Central memory CD8-positive, alpha-beta T cell (primary cell): ENCODE measurements around the gene CELSR1.

Experiments used
- ATAC-seq: fragments of 150-1000 bp; cut with Tn5 transposase; replicated peaks from 2 replicates; pipeline ENCODE4 v1.10.0; 2022; ENCODE audit warnings: mild to moderate bottlenecking, moderate FRiP score, moderate number of reproducible peaks; ENCODE audit not compliant: poor library complexity, severe bottlenecking; ENCODE audit errors: extremely low read depth
- DNase-seq, 2 donors: peaks; one replicate each; pipeline ENCODE4 v3.0.0; 2021; ENCODE audit warnings: low spot score in 2 of 2
- H3K27ac Mint-ChIP-seq: one replicate; pipeline ENCODE4 v1.8.0; 2022; ENCODE audit warnings: low read depth, mild to moderate bottlenecking, moderate library complexity, mixed read lengths
- H3K27me3 Mint-ChIP-seq: one replicate; pipeline ENCODE4 v1.8.0; 2022; ENCODE audit warnings: mixed read lengths
- H3K36me3 Mint-ChIP-seq: one replicate; pipeline ENCODE4 v1.8.0; 2022; ENCODE audit warnings: mild to moderate bottlenecking, moderate library complexity, mixed read lengths; ENCODE audit not compliant: insufficient read depth
- H3K4me1 Mint-ChIP-seq: one replicate; pipeline ENCODE4 v1.8.0; 2022; ENCODE audit warnings: mixed read lengths
- H3K4me3 Mint-ChIP-seq: one replicate; pipeline ENCODE4 v1.8.0; 2022; ENCODE audit warnings: mild to moderate bottlenecking, moderate library complexity, mixed read lengths
- H3K9me3 Mint-ChIP-seq: one replicate; pipeline ENCODE4 v1.8.0; 2022; ENCODE audit warnings: mixed read lengths

The CELSR1 gene

DNA sequence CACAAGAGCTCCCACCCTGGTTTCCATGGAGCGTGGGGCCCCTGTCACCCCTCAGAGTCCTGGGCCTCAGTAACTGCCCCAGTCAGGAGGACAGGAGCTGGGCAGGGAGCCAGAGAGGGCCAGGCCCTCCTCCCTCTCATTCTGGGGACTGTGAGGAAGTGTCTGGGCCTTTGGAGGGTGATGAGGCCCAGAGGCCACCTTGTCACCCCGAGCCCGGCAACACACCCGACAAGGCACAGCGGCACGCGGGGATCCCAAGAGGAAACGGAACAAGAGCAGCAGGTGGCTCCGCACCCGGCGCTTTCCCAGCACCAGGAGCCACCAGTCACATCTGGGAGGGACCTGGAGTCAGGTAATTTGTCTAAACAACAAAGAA is 72.1 kb downstream of the CELSR1 start:
- H3K27me3 Mint-ChIP-seq, result peaks cover 3% of the 10 kb centered on the region
- ATAC-seq (no peak), DNase-seq (no peak)
- H3K27ac Mint-ChIP-seq, result no peak overlapping the region
- no peak overlapping the region for H3K4me3 Mint-ChIP-seq
- H3K4me1 Mint-ChIP-seq, result no peaks in the 10 kb centered on the region
- H3K9me3 Mint-ChIP-seq, result no peaks in the 10 kb centered on the region
- H3K36me3 Mint-ChIP-seq, result no peaks in the 10 kb centered on the region

DNA sequence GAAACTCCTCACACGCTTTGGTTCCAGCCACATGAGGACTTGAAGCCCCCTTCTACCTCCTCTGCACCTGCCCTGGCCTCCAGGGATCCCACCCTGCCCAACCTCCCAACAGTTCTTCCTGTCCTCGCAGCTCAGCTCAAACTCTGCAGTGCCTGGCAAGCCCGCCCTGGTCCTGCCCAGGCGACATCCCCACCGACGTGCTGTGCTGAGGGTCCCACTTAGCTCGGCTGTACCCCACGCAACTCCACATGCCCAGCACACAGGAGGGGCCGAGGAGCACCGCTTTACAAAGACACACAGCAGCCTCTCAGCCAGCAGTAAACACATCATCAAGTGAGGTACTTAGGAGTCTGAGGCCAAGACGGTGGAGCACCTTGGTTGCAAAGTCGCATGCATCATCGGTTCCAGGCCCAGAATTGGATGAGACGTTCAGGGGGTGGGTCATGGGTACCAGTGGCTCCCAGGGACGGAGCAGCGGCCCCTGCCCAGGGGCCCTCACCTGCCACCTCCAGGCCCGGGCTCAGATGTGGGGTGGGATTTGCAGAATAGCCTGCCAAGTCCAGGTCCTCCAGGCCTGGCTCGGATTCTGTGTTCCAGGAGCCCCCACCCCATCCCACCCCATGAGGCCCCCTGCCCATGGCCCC is 72.6 kb downstream of the CELSR1 start:
- no peak overlapping the region for H3K27ac Mint-ChIP-seq
- H3K27me3 Mint-ChIP-seq, result peaks cover 8% of the 10 kb centered on the region
- no peak overlapping the region for H3K4me3 Mint-ChIP-seq
- H3K36me3 Mint-ChIP-seq, result no peaks in the 10 kb centered on the region
- H3K9me3 Mint-ChIP-seq, result no peaks in the 10 kb centered on the region
- H3K4me1 Mint-ChIP-seq, result no peaks in the 10 kb centered on the region
- ATAC-seq (no peak), DNase-seq (no peak)

DNA sequence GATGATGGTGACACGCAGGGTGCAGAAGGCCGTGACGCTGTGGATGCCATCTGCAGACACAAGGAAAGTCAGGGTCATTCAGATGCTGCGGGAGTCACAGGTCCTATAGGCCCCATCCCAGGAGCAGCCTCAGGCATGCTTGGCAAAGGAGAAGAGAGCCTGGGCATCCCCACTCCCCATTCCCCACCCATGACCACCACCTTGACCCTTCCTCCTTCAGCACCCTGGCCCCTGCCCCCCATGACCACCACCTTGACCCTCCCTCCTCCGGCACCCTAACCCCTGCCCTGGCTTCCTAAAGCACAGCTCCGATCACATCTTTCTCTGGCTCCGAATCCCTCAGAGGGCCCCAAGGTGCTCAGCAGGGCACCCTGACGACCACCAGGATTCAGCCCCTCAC is 73.1 kb downstream of the CELSR1 start:
- Mint-ChIP-seq H3K27me3 (peaks cover 14% of the 10 kb centered on the region), H3K27ac (no peak overlapping the region), H3K4me1 (no peaks in the 10 kb centered on the region), H3K4me3 (no peak overlapping the region), H3K36me3 (no peaks in the 10 kb centered on the region), H3K9me3 (no peaks in the 10 kb centered on the region)
- DNase-seq, result no peak
- ATAC-seq, result no peak

DNA sequence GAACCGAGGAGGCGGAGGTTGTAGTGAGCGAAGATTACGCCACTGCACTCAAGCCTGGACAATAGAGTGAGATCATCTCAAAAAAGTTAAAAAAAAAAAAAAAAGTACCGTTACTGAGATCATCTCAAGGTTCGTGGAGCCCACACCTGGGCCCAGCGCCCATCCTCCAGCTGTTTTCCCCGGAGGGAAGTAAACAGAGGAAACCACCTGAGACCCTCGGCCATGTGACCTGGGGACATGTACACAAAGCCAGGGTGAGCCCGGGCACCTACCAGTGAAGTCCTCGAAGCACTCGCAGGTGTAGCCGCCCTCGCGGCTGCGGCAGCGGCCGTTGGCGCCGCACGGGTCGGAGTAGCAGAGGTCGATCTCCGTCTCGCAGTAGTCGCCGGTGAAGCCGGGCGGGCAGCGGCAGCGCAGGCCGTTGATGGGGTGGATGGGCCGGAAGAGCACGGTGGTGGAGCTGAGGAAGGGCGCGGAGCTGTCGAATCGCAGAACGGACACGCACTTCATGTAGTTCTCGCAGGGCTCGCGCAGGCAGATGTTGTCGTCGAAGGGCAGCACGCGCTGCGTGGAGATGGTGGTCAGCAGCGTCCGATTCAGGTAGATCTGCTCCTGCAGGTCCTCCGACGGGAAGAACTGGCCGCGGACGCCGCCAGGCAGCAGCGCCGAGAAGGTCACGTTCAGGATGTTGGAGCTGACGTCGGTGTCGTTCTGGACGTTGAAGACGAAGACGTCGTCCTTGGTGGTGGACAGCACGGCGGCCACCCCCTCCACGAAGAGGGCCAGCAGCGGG is 73.8 kb downstream of the CELSR1 start:
- Mint-ChIP-seq H3K4me3 (no peak overlapping the region), H3K27ac (no peak overlapping the region), H3K9me3 (no peaks in the 10 kb centered on the region), H3K36me3 (no peaks in the 10 kb centered on the region), H3K4me1 (no peaks in the 10 kb centered on the region), H3K27me3 (peaks cover 17% of the 10 kb centered on the region)
- DNase-seq (no peak), ATAC-seq (no peak)

DNA sequence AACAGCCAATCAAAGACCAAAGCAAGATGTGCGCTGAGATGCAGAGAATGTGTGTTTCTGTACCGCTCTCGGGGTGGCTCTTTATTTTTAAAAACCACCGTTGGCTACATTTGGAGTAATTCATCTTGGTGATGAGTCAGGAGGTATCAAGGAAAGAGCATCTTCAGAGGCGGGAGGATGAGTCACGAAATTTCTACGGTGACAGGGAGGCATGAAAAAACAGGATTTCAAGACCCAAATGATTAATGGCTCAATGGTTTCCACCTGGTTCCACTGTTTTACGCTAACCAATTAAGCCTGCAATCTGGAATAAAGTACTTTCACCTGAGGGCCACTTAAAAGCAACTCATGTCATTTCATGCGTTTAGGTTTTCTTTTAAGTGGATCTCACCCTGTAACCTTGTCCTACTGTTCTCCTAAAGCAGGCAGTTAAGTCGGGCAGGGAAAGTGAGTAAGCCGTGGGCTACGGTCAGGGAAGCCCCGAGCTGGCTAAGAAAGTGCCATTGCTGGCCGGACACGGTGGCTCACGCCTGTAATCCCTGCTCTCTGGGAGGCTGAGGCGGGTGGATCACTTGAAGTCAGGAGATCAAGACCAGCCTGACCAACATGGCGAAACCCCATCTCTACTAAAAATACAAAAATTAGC is 74.6 kb downstream of the CELSR1 start:
- Mint-ChIP-seq H3K4me1 (peaks cover 6% of the 10 kb centered on the region), H3K36me3 (no peaks in the 10 kb centered on the region), H3K9me3 (no peaks in the 10 kb centered on the region), H3K27ac (no peak overlapping the region), H3K4me3 (no peak overlapping the region), H3K27me3 (peaks cover 25% of the 10 kb centered on the region)
- DNase-seq, result no peak
- no peak for ATAC-seq

DNA sequence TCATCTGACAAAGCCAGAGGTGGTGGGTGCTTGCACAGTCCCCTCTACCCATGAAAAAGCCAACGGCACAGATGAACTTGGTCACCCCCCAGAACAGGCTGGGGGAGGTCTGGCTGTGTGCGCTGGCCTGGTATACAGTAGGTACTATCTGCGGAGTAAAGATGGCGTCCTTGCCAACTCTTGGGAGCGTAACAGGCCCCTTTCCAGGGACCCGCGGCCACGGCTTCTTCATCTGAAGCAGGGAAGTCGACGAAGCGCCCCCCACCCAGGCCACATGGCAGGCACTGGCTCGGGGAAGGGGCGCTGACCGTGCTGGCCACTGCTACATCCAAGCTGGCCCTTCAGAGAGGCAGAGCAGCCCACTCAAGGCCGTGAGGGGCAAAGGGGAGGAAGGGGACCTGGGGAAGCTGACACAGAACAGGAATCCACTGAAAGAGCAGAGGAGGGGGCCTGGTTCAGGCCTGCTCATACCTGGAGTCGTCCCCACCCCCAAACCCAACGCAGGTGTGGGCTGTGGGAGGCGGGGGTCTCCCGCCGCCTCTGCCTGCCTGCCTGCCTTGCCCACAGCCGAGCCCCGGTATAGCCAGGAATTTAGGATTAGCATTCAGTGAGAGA is 75.7 kb downstream of the CELSR1 start:
- Mint-ChIP-seq H3K4me3 (no peak overlapping the region), H3K27me3 (peaks cover 33% of the 10 kb centered on the region), H3K27ac (no peak overlapping the region), H3K4me1 (peaks cover 6% of the 10 kb centered on the region), H3K36me3 (no peaks in the 10 kb centered on the region), H3K9me3 (no peaks in the 10 kb centered on the region)
- no peak for DNase-seq
- ATAC-seq, result no peak

DNA sequence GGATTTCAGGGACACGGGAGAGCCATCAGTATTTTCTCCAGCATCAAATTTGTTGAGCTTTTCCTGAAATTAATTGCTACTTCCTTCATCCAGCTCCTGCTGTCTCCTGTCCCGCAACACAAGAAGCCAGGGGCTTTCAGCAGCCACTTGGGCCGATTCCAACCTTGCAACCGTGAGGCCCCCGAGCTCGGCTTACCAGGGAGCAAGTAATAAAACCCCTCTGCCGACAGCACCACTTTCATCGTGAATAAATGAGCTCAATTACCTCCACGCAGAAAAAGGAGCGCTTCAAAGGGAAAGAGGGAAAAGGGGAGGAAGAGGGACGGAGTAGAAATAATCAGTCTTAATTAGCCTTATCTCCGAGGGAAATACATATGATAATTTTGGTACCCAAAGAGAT is 76.6 kb downstream of the CELSR1 start:
- Mint-ChIP-seq H3K4me3 (no peak overlapping the region), H3K27ac (no peak overlapping the region), H3K9me3 (no peaks in the 10 kb centered on the region), H3K4me1 (peaks cover 6% of the 10 kb centered on the region), H3K27me3 (peaks cover 33% of the 10 kb centered on the region), H3K36me3 (no peaks in the 10 kb centered on the region)
- DNase-seq (no peak), ATAC-seq (no peak)

DNA sequence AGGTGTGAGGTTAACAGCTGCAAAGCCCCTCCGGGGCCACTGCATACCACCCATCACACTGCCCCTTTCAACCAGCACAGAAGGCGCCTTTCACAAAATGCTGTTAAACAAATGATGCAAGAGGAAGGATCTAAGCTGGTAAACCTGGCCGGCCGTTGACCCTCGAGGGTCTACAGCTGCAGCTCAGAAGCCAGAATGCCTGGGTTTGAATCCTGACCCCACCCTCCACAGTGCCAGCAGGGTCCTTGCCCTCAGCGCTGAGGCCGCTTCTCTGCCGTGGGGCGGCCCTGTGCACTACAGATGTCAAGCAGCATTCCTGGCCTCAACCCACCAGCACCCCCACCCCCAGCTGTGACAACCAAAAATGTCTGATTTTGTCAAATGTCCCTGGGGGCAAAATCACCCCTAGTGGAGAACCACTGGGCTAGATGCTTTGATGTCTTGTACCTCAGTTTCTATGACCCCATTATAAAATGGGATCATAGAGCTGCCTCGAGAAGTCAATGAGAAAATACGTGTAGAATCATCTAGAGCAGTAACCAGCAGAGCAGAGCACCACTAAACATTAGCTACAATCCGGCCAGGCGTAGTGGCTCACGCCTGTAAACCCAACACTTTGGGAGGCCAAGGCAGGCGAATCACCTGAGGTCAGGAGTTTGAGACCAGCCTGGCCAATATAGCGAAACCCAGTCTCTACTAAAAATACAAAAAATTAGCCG is 77.9 kb downstream of the CELSR1 start:
- no peak overlapping the region for H3K27ac Mint-ChIP-seq
- no peaks in the 10 kb centered on the region for H3K36me3 Mint-ChIP-seq
- H3K27me3 Mint-ChIP-seq, result peaks cover 38% of the 10 kb centered on the region
- no peaks in the 10 kb centered on the region for H3K9me3 Mint-ChIP-seq
- peaks cover 6% of the 10 kb centered on the region for H3K4me1 Mint-ChIP-seq
- DNase-seq, result no peak
- no peak overlapping the region for H3K4me3 Mint-ChIP-seq
- ATAC-seq, result no peak

DNA sequence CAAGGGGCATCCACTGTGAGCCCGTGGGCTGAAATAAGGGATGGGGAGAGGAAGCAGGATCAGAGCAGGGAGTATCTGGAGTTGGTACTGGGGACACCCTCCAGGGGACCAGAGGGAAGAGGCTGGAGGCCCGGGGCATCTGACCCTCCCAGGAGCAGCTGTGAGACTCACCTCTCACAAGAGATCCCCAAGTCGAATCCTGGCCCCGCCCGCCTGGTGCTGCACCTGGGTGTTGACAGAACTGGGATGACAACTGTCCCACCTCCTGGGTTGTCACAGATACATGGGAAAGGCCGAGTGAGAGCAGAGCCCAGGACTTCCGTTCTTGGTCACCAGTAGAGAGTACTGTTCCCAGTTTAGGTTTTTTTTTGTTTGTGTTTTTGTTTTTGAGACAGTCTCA is 78.9 kb downstream of the CELSR1 start:
- Mint-ChIP-seq H3K4me1 (peaks cover 6% of the 10 kb centered on the region), H3K36me3 (no peaks in the 10 kb centered on the region), H3K27ac (no peak overlapping the region), H3K27me3 (peaks cover 41% of the 10 kb centered on the region), H3K4me3 (no peak overlapping the region), H3K9me3 (no peaks in the 10 kb centered on the region)
- DNase-seq, result no peak
- ATAC-seq, result no peak

DNA sequence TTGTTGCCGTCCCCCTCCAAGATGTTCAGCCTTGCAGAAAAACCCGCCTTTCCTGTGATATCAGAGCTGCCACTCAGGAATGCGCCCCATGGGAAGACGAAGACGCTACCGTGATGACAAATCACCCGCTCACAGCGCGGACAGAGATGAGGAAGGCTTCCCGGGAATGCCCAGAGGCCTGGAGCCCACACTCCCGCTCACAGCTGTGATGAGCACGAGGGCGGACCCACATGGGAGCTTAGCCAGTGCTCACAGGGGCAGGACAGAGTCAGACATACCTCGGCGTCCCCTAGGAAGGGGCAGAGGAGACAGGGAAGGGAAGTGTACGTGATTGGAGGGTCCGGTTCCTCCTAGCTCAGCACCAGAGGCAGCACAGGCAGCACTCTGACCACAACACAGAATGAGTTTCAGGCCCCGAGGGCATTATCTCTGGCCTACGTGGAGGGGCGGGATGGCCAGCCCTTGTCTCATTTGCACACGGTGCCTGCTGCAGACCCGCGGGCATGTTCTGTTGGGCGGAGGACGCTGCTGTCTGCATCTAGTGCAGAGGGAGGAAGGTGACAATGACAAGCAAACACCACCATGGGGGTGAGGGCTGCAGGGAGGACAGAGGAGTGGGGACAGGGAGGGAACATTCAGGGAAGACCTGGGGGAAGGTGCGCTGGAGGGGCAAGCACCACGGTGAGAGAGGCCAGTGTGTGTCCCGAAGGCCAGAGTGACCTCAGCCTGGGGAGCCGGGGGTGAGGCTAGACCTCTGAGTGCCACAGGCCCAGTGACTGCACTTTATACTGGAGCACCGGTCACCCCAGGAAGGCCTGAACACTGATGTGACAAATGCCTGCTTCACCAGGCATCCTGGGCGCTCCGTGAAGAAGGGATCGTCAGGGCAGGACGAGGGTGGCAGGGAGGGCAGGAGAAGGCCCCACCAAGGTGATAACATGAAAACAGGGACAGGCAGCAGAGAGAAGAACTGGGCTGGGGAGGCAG is 79.6 kb downstream of the CELSR1 start:
- H3K9me3 Mint-ChIP-seq, result no peaks in the 10 kb centered on the region
- H3K36me3 Mint-ChIP-seq, result no peaks in the 10 kb centered on the region
- H3K4me3 Mint-ChIP-seq, result no peak overlapping the region
- H3K27me3 Mint-ChIP-seq, result peaks cover 41% of the 10 kb centered on the region
- no peak overlapping the region for H3K27ac Mint-ChIP-seq
- no peak for ATAC-seq
- DNase-seq, result no peak
- H3K4me1 Mint-ChIP-seq, result peaks cover 6% of the 10 kb centered on the region

DNA sequence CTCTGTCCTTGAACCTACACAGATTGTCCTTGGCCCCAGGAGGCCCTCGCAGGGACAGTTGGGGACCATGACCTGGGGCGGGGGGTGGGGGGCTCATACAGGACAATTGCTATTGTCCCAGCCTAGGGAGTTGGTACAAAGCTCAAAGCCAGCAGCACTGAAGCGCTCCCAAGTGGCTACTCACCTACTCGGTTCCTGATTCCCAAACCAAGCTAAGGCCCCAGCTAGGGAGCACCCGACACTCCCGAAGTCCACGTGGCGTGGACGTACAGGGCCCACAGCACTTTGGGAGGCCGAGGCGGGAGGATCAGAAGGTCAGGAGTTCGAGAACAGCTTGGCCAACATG is 80.6 kb downstream of the CELSR1 start:
- no peaks in the 10 kb centered on the region for H3K9me3 Mint-ChIP-seq
- DNase-seq (no peak), ATAC-seq (no peak)
- H3K4me1 Mint-ChIP-seq, result peaks cover 6% of the 10 kb centered on the region
- no peak overlapping the region for H3K4me3 Mint-ChIP-seq
- no peak overlapping the region for H3K27ac Mint-ChIP-seq
- no peaks in the 10 kb centered on the region for H3K36me3 Mint-ChIP-seq
- peaks cover 41% of the 10 kb centered on the region for H3K27me3 Mint-ChIP-seq
